Mucosa of descending colon (tissue), 3 donors: ENCODE data around the gene NDRG2. TPM values are rescaled to one million over a fixed set of nuclear protein-coding genes. Genes with fewer than 3 reads are reported as not detected.

Source experiments
- ATAC-seq: fragments of 200-7000 bp; cut with Tn5 transposase; one replicate; pipeline ENCODE4 v1.9.1; 2020; ENCODE audit warnings: mild to moderate bottlenecking, moderate library complexity
- DNase-seq, 3 donors: peaks; one replicate each; pipeline ENCODE4 v3.0.0-alpha.2; 2020
- H3K36me3 ChIP-seq: fragments of 200-600 bp; one replicate; pipeline ENCODE4 v1.8.0; 2021; ENCODE audit warnings: low read depth, mild to moderate bottlenecking
- H3K4me1 ChIP-seq: fragments of 200-600 bp; one replicate; pipeline ENCODE4 v1.8.0; 2021; ENCODE audit warnings: low read depth, mild to moderate bottlenecking
- H3K4me3 ChIP-seq: fragments of 200-600 bp; one replicate; pipeline ENCODE4 v1.8.0; 2021; ENCODE audit warnings: mild to moderate bottlenecking
- H3K9me3 ChIP-seq: fragments of 200-600 bp; one replicate; pipeline ENCODE4 v1.8.0; 2021; ENCODE audit warnings: mild to moderate bottlenecking
- CTCF ChIP-seq: fragments of 200-600 bp; IDR thresholded peaks from one replicate; pipeline ENCODE4 v1.8.0; 2022; ENCODE audit warnings: antibody characterized with exemption, mild to moderate bottlenecking
- intact Hi-C, 2 donors: fragments of 100-400 bp; cut with DNase I in 1 of 2; cut with micrococcal nuclease in 1 of 2; formaldehyde crosslinking; loops; one replicate each; pipeline versions ENCODE4 v1.11.0 to v1.11.1; 2022; cut with DNase I, micrococcal nuclease
- total RNA-seq, 3 donors: library from RNA; stranded (reverse); fragmentation: NEBNext Ultra II Directional in 2 of 3; extraction: Animal tissue kit (Norgen Biotek cat#: 25700) in 2 of 3; gene quantifications; one replicate each; pipeline versions ENCODE4 v1.2.1 to v1.2.4, GENCODE V29; 2021 to 2023
- donor health status: DM: no; HTN: no; CAD: no; lungs with moderate emphysema.
- donor health status: DM: no; HTN: no; CAD: no.
- donor health status: DM: no; HTN: yes; CAD: no.

NDRG2 gene
- total RNA-seq, 3 donors from 2014 or later: 156 to 212 (median 188) TPM

DNA sequence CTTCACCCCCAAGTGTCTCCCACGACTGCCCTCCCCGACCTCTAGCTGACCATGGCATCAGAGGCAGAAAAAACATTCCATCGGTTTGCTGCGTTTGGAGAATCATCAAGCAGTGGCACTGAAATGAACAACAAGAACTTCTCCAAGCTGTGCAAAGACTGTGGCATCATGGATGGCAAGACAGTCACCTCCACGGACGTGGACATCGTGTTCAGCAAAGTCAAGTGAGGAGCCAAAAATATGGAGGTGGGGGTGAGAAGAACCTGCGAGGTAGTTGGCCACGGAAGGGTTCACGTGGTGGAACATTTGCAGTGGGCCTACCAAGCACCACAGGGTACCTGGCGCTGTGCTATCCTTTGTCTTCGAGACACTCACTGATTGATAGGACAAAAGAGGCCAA, 5.7 kb upstream of the NDRG2 start:
- no peaks in the 10 kb centered on the region for H3K4me1 ChIP-seq
- no peak for ATAC-seq
- TF ChIP-seq CTCF: no peak
- no peak overlapping the region for H3K4me3 ChIP-seq
- no peaks in the 10 kb centered on the region for H3K9me3 ChIP-seq
- DNase-seq: no peak
- intact Hi-C loops: no loop called here
- H3K36me3 ChIP-seq: no peaks in the 10 kb centered on the region

DNA sequence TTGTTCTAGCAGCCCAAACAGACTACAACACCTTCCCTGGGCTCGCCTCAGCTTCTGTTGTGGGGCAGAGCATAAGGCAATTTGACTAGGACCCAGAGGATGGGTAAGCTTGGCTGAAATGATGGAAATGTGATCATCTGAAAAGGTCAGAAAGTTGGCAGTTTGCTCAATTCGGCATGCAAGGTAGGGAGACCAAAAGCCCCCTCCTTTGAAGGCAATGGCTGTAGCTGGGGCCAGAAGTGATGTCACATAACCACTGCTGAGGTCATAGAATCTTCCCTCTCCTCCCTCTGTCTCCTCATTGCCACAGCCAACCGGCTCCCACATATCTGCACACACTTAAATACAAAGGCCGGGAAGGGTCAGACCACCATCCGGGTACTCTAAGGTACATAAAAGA, 5.1 kb upstream of the NDRG2 start, which contains the start of gene TPPP2:
Gene TPPP2 (plus strand): TSS at position 301 of the 400 bp plus-strand sequence. CDS start 365 bp downstream, outside the sequence.
- H3K4me1 ChIP-seq: no peaks in the 10 kb centered on the region

GRCh38 chr14:21026988-21027315, 2.1 kb upstream of the NDRG2 start:
- ATAC-seq (no peak), DNase-seq (no peak)
- Histone ChIP-seq H3K9me3 (no peaks in the 10 kb centered on the region), H3K4me1 (peaks cover 12% of the 10 kb centered on the region), H3K4me3 (no peak overlapping the region), H3K36me3 (no peaks in the 10 kb centered on the region)
- intact Hi-C loops: no loop called here
- no peak for TF ChIP-seq CTCF

More for the DNA sequence above, 5.1 kb upstream of the NDRG2 start, which contains the start of gene TPPP2:
- Histone ChIP-seq H3K4me3 (no peak within 1 kb of the TSS), H3K36me3 (no peaks in the 10 kb centered on the region), H3K9me3 (no peaks in the 10 kb centered on the region)
- DNase-seq (no peak), ATAC-seq (no peak)
- no peak for TF ChIP-seq CTCF
- intact Hi-C loops: no loop called here

- TF ChIP-seq CTCF: no peak
- ATAC-seq (no peak), DNase-seq (no peak)
- Histone ChIP-seq H3K4me1 (peaks cover 12% of the 10 kb centered on the region), H3K9me3 (no peaks in the 10 kb centered on the region), H3K36me3 (no peaks in the 10 kb centered on the region), H3K4me3 (no peak overlapping the region)
- intact Hi-C loops: no loop called here
Observed at GRCh38 chr14:21026274-21026987, 1.6 kb upstream of the NDRG2 start.

DNA sequence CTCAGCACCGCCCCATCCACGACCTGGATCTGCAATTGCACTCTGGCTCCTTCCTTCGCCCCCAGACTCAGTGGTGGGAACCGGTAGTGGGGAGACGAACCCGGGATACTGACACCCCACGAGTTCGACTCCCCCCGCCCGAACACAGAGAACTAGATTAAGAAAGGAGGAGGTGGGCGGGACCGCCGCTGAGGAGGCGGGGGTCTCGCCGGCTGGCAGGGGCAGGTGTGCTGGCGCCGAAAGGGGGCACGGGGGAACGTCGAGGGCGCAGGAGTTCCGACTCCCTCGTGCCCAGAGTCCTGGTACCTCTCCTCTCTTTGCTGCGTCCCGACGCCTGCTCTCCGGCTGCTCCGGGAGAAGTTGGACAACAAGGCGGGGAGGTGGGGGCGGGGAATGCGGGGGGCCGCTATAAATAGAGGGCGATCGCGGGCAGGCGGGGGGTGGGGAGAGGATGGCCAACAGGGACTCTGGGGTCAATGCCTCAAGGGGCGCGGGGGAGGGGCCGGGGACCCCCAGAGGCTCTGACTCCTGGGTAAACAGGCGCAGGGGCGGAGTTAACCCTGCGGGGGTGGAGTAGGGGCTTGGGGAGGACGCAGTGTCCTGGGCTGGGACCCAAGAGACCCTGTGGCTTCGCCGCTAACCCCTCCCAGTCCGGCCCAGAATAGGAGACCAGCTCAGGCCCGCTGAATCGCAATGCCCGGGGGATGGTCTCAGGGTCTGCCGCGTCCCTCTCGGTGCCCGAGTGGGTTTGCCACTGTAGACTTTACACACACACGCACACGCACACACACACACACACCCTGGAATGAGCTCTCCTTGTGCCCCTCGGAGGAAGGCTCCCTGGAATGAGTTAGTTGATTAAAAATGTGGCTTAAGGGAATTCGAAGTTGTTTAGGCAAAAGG, 761 bp upstream of the NDRG2 start:
- DNase-seq (peak; percentile 58 to 76 (median 76)), ATAC-seq (peak; percentile 36)
- peaks cover 12% of the 10 kb centered on the region for H3K4me1 ChIP-seq
- H3K9me3 ChIP-seq: no peaks in the 10 kb centered on the region
- intact Hi-C loops: no loop called here
- no peak for TF ChIP-seq CTCF
- H3K4me3 ChIP-seq: peak overlapping the region; percentile 39
- no peaks in the 10 kb centered on the region for H3K36me3 ChIP-seq
